Cerebellar cortex (tissue), 1 donor: ENCODE data around the gene MYH15.

ENCODE experiments used
- DNase-seq: peaks from one replicate; pipeline ENCODE4 v3.0.0-alpha.2; 2015; ENCODE audit warnings: low spot score

MYH15 gene

DNA sequence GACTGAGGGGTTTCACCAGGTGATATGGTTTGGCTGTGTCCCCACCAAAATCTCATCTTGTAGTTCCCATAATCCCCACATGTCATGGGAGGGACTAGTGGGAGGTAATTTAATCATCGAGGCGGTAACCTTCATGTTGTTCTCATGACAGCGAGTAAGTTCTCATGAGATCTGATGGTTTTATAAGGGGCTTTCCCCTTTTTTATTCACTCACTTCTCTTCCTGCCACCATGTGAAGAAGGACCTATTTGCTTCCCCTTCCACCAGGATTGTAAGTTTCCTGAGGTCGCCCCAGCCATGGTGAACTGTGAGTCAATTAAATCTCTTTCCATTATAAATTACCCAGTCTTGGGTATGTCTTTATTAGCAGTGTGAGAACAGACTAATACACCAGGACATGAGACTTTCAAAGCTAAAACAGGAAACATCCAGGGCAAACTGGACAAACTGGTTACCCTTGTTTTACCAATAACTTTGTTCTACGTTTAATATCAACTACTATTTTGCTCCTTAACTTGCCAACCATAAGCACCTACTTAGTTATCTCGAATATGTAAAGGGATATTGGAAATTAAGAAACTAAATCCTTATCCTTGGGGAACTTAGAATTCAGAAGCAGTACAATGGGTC is 98.2 kb downstream of the MYH15 start:
- no peak for DNase-seq

DNA sequence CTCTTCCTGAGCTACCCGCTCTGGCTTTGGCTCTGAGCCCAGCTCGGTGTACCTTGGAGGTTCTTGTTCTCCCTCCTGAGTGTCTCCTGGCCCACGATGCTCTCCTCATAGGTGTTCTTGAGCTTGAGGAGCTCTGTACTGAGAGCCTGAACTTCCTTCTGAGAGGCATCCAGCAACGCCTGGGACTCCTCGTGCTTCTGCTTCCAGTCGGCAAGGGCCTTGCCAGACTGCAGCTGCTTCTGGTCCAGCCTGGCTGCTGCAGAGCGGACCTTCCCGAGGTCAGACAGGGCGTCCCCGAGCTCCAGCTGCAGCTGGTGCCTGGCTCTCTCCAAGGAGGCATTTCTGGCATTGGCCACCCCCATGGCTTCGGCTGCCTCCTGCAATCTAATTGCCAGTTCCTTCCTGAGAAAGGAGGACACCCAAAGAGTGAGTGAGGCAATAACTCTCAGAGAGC is 99.8 kb downstream of the MYH15 start:
- no peak for DNase-seq

DNA sequence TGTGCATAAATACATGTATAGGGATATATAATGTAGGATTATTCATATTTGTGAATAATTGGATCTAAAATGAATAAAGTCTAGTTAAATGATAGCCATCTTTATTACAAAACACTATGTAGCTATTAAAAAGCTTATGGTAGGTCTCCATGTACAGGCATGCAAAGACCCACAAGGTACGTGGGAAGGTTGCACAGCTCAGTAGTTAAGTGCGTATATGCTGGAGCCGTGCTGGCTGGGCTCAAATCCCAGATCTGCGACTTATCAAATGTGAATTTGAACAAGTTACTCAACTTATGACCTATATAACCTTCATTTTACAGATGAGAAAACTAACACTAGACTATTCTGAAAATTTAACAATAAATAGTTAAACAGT is 100.6 kb downstream of the MYH15 start:
- no peak for DNase-seq

DNA sequence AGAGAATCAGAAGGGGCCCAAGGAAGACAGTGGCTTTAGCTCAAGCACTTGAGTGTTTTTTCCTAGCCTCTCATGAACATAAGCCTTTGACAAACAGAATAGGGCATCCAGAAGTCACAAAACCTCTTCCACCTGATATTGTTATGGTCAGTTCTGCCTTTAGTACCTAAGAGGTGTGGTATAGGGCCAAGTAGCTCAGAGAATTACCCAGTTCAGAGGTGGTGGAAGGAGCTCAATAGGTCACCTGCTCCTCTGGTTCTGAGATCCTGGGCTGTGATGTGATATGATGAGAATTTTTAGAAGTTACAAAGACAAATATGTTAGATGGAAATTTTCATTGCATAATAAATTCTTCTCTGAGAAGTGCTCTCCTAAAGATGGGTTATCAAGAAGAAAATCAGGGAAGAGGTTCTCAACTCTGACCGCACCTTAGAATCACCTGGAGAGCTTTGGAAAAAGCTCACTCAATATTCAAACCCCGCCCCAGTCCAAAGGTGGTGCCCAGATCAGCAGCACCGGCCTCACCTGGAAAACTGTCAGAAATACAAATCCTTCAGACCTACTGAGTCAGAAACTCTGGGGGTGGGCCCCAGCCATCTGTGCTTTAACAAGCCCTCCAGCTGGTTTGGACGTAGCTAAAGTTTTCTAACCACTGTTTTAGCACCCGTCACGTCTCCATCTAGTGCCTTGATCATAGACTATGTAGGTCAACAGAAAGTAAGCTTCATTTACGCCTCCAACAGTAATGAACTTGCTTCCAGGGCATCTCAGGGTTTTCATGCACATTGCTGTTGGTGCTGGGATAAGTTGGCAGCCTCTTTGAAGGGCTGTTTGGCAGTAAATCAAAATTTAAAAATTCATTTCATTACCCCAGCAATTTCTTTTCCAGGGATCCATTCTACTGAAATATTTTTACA is 101.3 kb downstream of the MYH15 start:
- no peak for DNase-seq

DNA sequence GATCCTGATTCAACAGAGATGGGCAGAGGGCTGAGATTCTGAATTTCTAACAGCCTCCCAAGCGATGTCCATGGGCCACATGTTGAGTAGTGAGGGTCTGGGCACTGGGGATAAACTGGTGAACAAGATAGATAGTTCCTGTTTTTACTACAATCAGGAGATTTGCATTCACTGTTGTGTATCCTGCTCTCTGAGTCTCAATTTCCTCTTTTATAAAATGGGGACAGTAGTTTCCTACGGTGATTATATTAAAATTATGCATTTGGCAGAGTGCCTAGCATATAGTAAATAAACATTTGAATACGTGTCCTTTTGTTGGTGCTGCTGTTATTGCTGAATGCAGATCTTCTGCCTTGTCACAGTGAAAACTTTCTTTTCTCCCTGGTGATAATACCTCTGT is 102.5 kb downstream of the MYH15 start:
- DNase-seq, result no peak

DNA sequence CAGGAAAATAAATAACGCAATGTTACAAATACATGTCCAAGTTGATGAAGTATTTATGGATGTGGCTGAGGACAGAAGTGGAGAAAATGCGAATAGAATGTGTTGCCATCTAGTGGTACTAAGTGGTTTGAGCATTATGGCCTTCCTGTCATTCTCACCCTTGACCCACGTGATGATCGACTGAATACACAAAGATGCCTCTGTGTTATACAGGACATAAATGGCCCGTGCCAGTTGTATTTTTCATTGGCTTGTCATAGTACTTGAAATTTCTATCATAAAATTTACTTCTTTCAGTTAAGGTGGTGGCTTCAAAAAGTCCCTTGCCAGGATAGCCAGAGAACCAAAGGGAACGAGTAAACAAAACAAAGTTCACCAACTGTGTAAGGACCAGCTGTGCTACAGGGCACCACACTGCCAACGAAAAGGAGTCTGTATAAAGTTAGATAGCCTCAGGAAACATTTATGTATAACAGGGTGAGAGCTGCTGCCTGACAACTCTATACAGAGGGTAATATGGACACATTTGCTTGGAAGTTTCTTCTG is 103.7 kb downstream of the MYH15 start:
- peak; percentile 70 for DNase-seq

DNA sequence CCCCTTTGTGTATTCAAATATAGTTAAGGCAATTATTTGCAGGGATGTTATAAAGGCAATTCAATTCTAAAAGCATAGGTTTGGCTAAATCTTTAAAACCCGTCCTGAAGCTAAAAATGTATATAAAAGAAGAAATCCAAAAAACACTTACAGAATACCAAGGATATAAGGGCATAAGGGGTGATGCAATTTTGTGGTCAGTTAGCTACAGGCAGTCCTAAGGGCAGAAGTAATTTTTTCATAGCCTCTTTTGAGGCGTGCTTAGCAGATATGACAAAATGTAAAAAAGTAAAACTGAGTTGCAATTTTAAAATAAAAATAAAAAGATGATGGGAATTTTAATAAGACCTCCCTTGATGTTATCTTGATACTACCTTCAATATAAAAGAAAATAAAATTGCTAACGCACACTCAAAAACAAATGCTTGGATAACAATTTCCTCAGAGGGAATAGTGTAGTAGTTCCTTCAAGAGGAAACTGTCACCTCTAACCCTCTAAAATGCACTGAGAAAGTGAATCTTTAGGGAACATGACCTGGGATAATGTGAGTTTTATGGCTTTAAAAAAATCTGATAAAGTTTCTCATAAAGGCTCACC is 104.2 kb downstream of the MYH15 start:
- no peak for DNase-seq

DNA sequence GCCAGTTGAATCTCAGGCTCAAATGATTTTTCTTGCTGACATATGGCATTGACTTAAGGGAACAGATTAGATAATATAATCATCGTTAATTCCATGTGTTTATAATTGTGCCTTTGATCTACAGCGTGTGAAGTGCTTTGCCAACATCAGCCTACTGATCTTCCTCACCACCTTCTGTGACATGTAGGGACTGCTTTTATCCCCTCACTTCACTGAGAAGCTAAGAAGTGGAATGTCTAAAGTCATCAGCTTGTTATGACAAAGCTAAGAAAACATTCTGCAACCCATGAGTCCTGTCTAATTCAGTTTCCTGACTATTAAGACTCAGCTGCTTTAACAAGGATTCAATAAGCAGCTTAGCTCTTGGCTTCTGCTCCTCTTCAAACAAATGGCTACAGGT is 106.0 kb downstream of the MYH15 start:
- DNase-seq, result no peak

DNA sequence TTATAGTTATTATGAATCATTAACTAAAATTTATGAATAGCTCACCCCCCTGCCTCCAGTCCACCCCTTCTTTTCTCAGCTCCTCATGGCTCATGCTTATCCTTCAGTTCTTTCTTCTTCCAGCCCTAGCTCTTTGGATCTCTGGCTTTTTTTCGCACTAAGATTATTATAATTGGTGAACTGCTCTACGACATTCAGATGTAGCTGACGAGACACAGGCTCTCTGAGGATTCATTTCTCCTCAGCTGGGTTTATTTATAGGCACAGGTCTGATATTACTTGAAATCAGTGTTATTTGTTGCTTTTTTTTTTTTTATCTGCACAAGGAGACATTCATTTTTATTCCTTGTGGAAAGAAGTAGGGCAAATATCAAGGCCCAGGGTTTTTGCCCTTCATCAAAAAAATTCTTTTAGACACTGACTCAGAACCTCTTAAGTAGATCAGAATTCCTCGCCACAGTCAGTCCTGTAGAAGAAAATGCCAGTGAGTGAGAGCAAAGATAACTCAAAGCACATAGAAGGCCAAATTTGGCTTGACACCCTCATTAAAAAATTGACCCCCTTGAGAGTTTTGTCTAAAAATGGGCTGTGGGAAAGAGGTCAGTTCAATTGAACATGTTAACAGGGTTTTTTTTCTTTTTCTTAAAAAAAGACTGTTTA is 106.6 kb downstream of the MYH15 start:
- no peak for DNase-seq

DNA sequence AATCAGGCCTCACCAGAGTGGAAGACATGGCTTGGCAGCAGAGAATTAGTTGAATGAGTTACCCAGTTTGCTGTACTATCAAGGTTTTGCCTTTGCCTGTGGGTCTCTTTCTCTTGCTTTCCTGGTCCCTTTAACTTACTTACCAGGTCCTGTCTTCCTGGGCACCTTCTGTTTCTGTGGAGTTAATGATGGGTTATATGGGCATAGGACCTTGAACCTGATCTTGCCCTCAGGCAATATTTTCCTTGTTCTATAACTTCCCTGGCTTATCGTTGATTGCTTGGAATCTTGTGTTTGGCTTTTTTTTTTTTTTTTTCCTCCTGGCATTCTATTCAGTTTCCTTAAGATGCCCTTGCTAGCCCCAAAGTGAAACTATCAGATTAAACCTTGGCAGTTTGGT is 107.2 kb downstream of the MYH15 start:
- DNase-seq, result no peak

DNA sequence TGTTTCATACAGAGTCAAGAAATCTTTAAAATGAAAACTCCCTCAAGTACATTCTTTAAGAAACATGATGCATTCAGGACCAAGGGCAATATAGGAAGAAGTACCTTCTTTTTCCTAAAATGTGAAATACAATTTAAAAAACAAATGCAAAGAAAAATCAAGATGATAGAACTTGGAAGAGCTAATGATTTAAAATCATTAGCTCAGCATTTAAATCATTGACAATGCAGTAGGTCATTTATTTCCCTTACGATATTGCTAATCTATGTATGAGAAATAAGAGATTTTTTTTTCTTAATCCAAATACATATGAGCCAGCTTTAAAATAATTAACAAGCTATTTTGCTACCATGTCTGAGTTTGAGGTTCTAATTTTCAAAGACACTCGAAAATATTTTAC is 108.6 kb downstream of the MYH15 start:
- DNase-seq, result no peak

DNA sequence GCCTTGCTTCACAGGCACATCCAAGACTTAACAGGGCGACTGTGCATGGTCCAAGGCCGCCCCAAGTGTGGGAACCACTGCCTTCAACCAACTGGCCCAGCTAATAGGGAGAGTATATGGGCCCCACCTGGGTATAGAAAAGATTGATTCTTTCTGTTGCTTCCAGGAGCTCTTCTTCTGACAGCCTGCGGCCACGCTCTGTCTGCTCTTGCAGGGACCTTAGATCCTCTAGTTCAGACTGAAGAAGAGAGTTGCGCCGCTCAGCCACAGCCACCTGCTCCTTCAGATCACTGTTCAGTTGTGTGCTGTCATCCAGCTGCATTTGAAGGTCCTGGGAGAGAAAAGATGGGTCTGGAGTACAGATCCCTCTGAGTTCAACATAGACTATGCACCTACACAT is 111.9 kb downstream of the MYH15 start:
- DNase-seq, result no peak

DNA sequence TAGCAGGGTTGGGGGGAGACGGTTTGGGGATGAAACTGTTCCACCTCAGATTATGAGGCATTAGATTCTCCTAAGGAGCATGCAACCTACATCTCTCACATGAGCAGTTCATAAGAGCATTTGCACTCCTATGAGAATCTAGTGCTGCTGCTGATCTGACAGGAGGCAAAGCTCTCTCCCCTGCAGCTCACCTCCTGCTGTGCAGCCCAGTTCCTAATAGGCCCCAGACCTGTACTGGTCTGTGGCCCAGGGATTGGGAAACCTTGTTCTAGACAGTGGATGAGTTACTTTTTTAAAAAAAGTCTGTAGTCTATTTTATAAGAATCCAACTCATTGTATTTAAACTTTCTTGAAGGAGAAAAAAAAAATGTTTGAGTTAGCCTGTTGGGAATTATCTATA is 114.1 kb downstream of the MYH15 start:
- DNase-seq, result no peak

DNA sequence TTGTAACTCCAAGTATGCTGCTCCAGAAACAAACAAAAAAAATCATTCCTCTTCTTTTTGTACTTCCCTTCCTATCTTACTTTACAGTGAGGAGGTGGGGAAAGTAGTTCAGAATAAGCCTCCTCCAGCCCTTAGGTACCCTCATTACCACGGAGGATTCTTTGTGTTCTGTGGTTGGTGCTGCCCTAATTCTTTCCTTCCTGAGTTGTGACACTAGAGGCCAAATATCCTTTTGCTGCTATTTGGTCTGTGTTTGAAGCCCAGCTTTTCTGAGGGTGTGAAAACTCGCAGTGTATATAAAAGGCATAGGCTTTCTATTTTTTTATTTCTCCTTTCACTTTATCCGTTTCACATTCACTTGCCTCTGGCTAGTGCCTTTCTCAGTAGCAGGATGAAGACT is 115.8 kb downstream of the MYH15 start:
- no peak for DNase-seq

DNA sequence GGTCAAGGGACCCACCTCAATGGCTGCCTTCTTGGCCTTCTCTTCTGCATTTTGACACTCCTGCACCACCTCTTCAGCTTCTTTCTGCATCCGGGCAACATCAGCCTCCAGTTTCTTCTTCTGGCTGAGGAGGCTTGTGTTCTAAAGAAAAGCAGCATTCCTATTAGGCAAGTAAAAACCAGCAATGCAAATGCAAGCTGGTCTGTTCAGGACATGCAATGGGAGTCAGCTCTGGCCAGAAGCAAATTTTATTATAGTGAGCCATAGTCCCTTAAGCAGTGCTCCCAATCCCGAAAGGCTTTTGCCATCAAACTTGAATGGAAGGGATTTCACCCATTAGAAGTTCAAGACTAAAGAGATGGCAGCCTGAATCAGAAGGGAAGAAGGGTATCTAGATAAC is 116.4 kb downstream of the MYH15 start:
- no peak for DNase-seq

DNA sequence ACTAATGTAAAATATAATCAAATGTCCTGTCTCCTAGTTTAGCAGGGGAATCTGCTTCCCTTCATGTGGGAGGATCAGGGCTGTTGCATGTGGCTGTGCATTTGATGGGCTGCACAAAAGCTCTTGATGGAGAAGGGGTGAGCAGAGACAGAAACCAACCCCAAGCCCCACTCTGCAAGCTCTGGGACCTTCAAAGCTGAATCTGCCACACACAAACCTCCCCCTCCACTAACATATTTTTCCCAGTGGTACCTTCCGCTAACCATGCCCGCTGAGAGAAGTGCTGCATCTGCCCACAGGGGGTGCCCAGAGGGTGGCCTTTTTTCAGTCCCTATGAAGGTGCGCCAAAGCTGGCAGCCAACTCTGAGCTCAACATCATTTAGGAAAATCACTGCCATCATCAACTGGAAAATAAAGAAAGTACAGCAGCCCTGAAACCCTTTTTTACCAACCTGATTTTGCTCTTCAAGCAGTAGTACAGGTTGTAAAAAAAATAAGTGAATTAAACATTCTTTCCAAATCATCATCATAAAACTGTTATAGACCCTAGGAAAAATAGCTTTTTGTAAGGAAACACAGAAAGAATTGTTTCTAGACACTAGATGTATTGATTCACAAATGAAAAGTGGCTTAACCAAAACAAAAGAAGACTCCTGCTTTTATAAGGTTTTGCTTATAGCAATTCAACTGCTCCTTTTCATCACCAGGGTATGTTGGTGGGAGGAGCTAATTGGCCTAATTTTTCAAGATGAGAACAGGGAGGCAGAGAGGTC is 117.1 kb downstream of the MYH15 start:
- DNase-seq, result no peak

DNA sequence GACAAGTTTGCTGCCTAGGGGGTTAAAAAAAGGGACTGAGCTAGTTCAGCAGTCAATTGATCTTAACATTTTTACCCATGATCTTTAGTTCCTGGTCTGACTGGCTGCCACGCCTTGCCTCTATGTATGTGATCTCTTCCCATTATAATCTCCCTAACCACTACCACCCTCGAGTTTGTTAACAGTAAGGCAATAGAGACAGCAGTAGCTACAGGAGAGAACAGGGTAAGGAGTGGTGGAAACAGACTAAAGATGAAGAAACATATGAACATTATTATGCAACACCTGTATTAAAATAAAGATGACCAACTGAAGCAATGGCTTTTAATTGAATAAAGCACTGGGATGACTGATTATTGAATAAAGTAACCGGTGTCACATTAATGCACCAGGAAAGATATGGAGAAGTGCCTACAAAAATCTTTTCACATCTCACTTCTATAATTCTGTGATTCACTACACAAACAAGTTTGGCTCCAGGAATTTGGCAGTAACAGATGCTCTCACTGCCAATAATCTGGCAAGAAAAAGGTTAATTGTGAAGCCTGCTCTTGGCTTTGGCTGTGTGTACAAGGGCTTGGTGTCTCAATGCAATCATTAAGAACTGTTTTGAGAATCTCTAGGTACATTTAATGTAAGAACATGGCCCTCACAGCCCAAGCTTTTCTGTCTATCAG is 118.3 kb downstream of the MYH15 start:
- peak; percentile 16 for DNase-seq

DNA sequence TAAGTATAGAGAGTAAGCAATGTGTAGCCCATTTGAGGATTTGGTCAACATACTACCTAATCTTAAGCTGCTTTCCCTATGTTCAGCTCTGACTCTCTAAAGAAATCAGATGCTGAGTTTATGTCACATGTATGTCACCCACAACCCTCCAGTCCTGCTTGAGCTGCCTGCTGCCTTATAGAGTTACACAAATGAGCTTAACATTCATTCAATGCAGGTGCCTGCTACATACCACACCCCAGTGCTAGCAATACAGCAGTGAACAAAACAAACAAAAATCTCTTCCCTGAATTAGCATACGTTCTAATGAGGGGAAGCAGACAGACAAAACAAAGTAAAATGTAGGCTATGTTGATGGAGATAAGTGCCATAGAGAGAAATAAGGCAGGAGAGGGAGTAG is 121.0 kb downstream of the MYH15 start:
- DNase-seq, result no peak

DNA sequence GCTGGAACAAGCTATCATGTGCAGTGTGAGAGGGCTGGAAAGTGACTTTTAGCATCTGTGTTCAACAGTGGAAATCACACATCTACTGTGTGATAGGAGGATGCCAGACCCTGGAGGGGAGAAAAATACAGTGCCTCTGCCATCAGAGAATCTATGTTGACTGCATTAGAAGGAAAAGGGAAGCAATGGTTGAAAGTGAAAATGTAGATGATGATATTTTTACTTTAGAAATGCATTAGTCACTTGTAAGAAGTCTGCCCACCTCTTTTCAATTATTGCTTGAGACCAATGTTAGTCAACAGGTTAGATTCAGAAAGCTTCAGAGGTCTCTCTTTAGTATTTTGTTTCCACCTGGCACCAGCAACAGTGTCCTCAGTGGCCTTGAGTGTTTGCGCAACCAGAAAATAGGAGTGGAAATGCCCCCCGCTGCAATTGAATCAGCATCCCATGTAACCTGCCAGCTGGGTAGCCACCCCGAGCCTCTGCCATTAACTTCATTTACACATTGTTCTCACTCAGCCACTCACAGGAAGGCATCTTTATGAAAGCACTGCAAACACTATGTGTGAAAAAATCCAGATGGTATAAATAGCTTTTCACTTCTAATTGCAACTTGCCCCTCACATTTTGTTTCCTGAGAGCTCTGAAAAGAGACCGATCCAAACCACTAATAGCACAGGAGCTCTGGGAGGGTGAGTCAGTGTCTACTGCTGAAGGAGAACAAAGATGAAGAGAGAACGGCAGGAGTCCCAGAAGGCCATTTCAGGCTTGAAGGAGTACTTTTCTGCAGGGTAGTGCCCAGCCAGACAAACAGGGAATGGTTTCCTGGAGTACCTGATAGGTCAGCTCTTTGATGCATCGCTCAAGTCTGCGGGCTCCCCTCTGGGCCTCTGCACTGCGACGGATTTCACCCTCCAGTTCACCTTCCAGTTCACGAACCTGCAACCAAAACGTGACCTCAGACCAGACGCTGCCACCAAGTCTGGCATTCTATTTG is 122.0 kb downstream of the MYH15 start:
- no peak for DNase-seq

DNA sequence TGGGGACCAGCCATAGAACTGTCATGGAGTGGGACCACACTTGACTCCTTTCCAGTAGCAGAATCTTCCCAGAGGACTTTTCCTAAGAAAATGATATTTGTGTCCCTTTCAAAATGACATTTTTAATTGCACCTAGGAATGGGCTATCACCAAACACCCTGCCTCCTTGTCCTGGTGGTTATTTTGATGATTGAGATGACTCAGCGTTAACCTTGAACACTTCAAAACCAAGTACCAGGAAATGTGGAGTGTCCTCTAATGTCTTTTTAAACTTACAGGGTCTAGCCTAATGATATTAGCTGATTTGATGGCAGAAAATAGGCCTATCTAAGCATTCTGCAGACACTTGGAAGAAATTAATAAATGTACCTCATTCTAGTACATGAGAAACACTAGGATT is 123.3 kb downstream of the MYH15 start:
- no peak for DNase-seq
